Subcutaneous adipose tissue (tissue), 4 donors: ENCODE data around the gene RBM33. TPM values are rescaled to one million over a fixed set of nuclear protein-coding genes. Genes with fewer than 3 reads are reported as not detected.

Experiments used
- CTCF ChIP-seq: fragments of 450-650 bp; IDR thresholded peaks from one replicate; pipeline ENCODE4 v1.5.1; 2016; ENCODE audit warnings: low read depth, mild to moderate bottlenecking, control low read depth, antibody characterized with exemption, moderate library complexity
- total RNA-seq, 4 donors: library from RNA; depleted of rRNA; stranded (reverse); fragments of >200 nt; gene quantifications; one replicate each; pipeline ENCODE4 v1.1.0, GENCODE V29; 2016

RBM33 gene
- total RNA-seq, 4 donors from 2014 or later, result 33.9 to 69.1 (median 46.2) TPM

- TF ChIP-seq CTCF, result no peak
Observed at GRCh38 chr7:155652156-155653114, 8.0 kb downstream of the RBM33 start.

- no peak for TF ChIP-seq CTCF
Observed at GRCh38 chr7:155653803-155654202, 9.3 kb downstream of the RBM33 start.

GRCh38 chr7:155656891-155657290 lies 12.4 kb downstream of the RBM33 start:
- TF ChIP-seq CTCF, result no peak

- no peak for TF ChIP-seq CTCF
Observed at GRCh38 chr7:155660059-155660757, 15.7 kb downstream of the RBM33 start.

- no peak for TF ChIP-seq CTCF
Observed at GRCh38 chr7:155660758-155661093, 16.3 kb downstream of the RBM33 start.

GRCh38 chr7:155662343-155663043 lies 18.0 kb downstream of the RBM33 start:
- TF ChIP-seq CTCF, result no peak

- TF ChIP-seq CTCF, result no peak
Observed at GRCh38 chr7:155663937-155664336, 19.5 kb downstream of the RBM33 start.
